PC-9 (cell line): ENCODE data around the gene CAPS2.

Experiments
- EZH2 ChIP-seq: fragments of 200-600 bp; sonication (generic); IDR thresholded peaks from 2 replicates; pipeline ENCODE4 v1.8.0; 2017; ENCODE audit warnings: antibody characterized with exemption, low read depth
- TF ChIP-seq, protein P1 (sequence below): fragments of 200-600 bp; sonication (generic); conservative IDR thresholded peaks from 2 replicates; pipeline ENCODE4 v1.6.1; 2017; ENCODE audit warnings: mixed run types, antibody characterized with exemption, mild to moderate bottlenecking, moderate library complexity

DNA sequence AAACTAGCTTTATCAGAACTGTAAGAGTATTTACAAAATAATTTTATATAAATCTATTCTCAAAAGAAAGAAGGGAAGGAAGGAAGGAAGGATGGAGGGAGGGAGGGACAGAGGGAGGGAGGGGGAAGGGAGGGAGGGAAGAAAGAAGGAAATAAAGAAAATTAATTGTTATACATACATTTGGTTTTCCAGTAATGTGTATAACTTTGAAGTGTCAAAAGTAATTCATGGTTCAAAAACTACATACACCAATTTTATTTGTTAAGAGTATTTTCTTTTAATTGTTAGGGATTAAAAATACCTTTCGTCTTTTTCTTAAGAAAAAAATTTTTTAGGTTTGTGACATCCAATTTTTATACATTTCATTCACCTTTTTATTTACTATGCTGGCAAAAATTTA lies 103.0 kb downstream of the CAPS2 start:
- TF ChIP-seq, protein P1, sequence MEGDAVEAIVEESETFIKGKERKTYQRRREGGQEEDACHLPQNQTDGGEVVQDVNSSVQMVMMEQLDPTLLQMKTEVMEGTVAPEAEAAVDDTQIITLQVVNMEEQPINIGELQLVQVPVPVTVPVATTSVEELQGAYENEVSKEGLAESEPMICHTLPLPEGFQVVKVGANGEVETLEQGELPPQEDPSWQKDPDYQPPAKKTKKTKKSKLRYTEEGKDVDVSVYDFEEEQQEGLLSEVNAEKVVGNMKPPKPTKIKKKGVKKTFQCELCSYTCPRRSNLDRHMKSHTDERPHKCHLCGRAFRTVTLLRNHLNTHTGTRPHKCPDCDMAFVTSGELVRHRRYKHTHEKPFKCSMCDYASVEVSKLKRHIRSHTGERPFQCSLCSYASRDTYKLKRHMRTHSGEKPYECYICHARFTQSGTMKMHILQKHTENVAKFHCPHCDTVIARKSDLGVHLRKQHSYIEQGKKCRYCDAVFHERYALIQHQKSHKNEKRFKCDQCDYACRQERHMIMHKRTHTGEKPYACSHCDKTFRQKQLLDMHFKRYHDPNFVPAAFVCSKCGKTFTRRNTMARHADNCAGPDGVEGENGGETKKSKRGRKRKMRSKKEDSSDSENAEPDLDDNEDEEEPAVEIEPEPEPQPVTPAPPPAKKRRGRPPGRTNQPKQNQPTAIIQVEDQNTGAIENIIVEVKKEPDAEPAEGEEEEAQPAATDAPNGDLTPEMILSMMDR: no peak
- TF ChIP-seq EZH2: no peak
